ENCODE measurements around the gene LYST.

- TF ChIP-seq, protein P1, sequence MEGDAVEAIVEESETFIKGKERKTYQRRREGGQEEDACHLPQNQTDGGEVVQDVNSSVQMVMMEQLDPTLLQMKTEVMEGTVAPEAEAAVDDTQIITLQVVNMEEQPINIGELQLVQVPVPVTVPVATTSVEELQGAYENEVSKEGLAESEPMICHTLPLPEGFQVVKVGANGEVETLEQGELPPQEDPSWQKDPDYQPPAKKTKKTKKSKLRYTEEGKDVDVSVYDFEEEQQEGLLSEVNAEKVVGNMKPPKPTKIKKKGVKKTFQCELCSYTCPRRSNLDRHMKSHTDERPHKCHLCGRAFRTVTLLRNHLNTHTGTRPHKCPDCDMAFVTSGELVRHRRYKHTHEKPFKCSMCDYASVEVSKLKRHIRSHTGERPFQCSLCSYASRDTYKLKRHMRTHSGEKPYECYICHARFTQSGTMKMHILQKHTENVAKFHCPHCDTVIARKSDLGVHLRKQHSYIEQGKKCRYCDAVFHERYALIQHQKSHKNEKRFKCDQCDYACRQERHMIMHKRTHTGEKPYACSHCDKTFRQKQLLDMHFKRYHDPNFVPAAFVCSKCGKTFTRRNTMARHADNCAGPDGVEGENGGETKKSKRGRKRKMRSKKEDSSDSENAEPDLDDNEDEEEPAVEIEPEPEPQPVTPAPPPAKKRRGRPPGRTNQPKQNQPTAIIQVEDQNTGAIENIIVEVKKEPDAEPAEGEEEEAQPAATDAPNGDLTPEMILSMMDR (IDR thresholded peaks at IDR 0.05), result no peak
- no peak for TF ChIP-seq POLR2A (IDR thresholded peaks at IDR 0.05)
Measured at GRCh38 chr1:235887676-235888075, 21.0 kb upstream of the LYST start.

Measured in tibial nerve (tissue), 3 donors.